Measurements from ENCODE around the gene FLOT2. TPM values are rescaled to one million over a fixed set of nuclear protein-coding genes. Genes with fewer than 3 reads are reported as not detected.

The FLOT2 gene
- total and polyA plus RNA-seq, 2 donors (not counting 1 experiment from before 2014, with no cell fraction given), result 48.9 to 81.1 TPM

GRCh38 chr17:28892024-28892423 lies 5.5 kb downstream of the FLOT2 start:
- peaks cover 3% of the 10 kb centered on the region for H3K36me3 ChIP-seq (ENCODE audit: control insufficient read depth, insufficient read depth, low read length)
- H3K79me2 ChIP-seq (ENCODE audit: control insufficient read depth, insufficient read depth, low read length), result peaks cover 9% of the 10 kb centered on the region
- H4K20me1 ChIP-seq (ENCODE audit: control insufficient read depth, extremely low read depth, insufficient read depth, low read length), result no peaks in the 10 kb centered on the region
- H3K9ac ChIP-seq (ENCODE audit: insufficient read depth, low read length), result no peak overlapping the region
- no peak overlapping the region for H2AFZ ChIP-seq (ENCODE audit: low read length)
- peaks cover 9% of the 10 kb centered on the region for H3K4me1 ChIP-seq (ENCODE audit: control insufficient read depth, extremely low read depth, insufficient read depth, low read length)
- H3K27ac ChIP-seq (ENCODE audit: insufficient read depth, low read length), result no peak overlapping the region
- no peak overlapping the region for H3K4me3 ChIP-seq (replicated peaks in 1 of 4; ENCODE audit: control extremely low read depth in 1 of 4, insufficient read depth in 1 of 4, low read depth in 3 of 4, low read length in 4 of 4)
- no peaks in the 10 kb centered on the region for H3K27me3 ChIP-seq (ENCODE audit: control insufficient read depth, insufficient read depth, low read length)
- TF ChIP-seq CTCF (conservative IDR thresholded peaks at IDR 0.05 in 1 of 2, IDR thresholded peaks at IDR 0.05 in 1 of 2; ENCODE audit: low read depth in 1 of 2, low read length in 2 of 2) (no peak), EZH2 (IDR thresholded peaks at IDR 0.05; ENCODE audit: low read length, missing control alignments) (no peak)
- DNase-seq (ENCODE audit: low read depth in 2 of 2), result no peak
- H3K4me2 ChIP-seq (ENCODE audit: extremely low read depth, insufficient read depth, low read length), result no peak overlapping the region
- no peaks in the 10 kb centered on the region for H3K9me3 ChIP-seq (ENCODE audit: control insufficient read depth, insufficient read depth, low read depth, low read length)

- no peak overlapping the region for H2AFZ ChIP-seq (ENCODE audit: low read length)
- no peaks in the 10 kb centered on the region for H3K9me3 ChIP-seq (ENCODE audit: control insufficient read depth, insufficient read depth, low read depth, low read length)
- H3K9ac ChIP-seq (ENCODE audit: insufficient read depth, low read length), result no peak overlapping the region
- H3K79me2 ChIP-seq (ENCODE audit: control insufficient read depth, insufficient read depth, low read length), result peaks cover 9% of the 10 kb centered on the region
- no peaks in the 10 kb centered on the region for H4K20me1 ChIP-seq (ENCODE audit: control insufficient read depth, extremely low read depth, insufficient read depth, low read length)
- TF ChIP-seq EZH2 (IDR thresholded peaks at IDR 0.05; ENCODE audit: low read length, missing control alignments), result no peak
- no peak for TF ChIP-seq CTCF (conservative IDR thresholded peaks at IDR 0.05 in 1 of 2, IDR thresholded peaks at IDR 0.05 in 1 of 2; ENCODE audit: low read depth in 1 of 2, low read length in 2 of 2)
- peaks cover 6% of the 10 kb centered on the region for H3K4me1 ChIP-seq (ENCODE audit: control insufficient read depth, extremely low read depth, insufficient read depth, low read length)
- no peak for DNase-seq (ENCODE audit: low read depth in 2 of 2)
- peaks cover 3% of the 10 kb centered on the region for H3K36me3 ChIP-seq (ENCODE audit: control insufficient read depth, insufficient read depth, low read length)
- H3K4me3 ChIP-seq (replicated peaks in 1 of 4; ENCODE audit: control extremely low read depth in 1 of 4, insufficient read depth in 1 of 4, low read depth in 3 of 4, low read length in 4 of 4), result no peak overlapping the region
- H3K27ac ChIP-seq (ENCODE audit: insufficient read depth, low read length), result no peak overlapping the region
- H3K4me2 ChIP-seq (ENCODE audit: extremely low read depth, insufficient read depth, low read length), result no peak overlapping the region
- H3K27me3 ChIP-seq (ENCODE audit: control insufficient read depth, insufficient read depth, low read length), result no peaks in the 10 kb centered on the region
These were observed 6.3 kb downstream of the FLOT2 start for GRCh38 chr17:28891201-28891600.

- Histone ChIP-seq H3K79me2 (ENCODE audit: control insufficient read depth, insufficient read depth, low read length) (peaks cover 2% of the 10 kb centered on the region), H4K20me1 (ENCODE audit: control insufficient read depth, extremely low read depth, insufficient read depth, low read length) (no peaks in the 10 kb centered on the region), H3K4me1 (ENCODE audit: control insufficient read depth, extremely low read depth, insufficient read depth, low read length) (no peaks in the 10 kb centered on the region), H3K9ac (ENCODE audit: insufficient read depth, low read length) (no peak overlapping the region), H2AFZ (ENCODE audit: low read length) (no peak overlapping the region), H3K4me2 (ENCODE audit: extremely low read depth, insufficient read depth, low read length) (no peak overlapping the region), H3K4me3 (replicated peaks in 1 of 4; ENCODE audit: control extremely low read depth in 1 of 4, insufficient read depth in 1 of 4, low read depth in 3 of 4, low read length in 4 of 4) (no peak overlapping the region), H3K27me3 (ENCODE audit: control insufficient read depth, insufficient read depth, low read length) (no peaks in the 10 kb centered on the region), H3K9me3 (ENCODE audit: control insufficient read depth, insufficient read depth, low read depth, low read length) (no peaks in the 10 kb centered on the region), H3K36me3 (ENCODE audit: control insufficient read depth, insufficient read depth, low read length) (peaks cover 6% of the 10 kb centered on the region), H3K27ac (ENCODE audit: insufficient read depth, low read length) (no peak overlapping the region)
- DNase-seq (ENCODE audit: low read depth in 2 of 2), result no peak
- TF ChIP-seq EZH2 (IDR thresholded peaks at IDR 0.05; ENCODE audit: low read length, missing control alignments) (no peak), CTCF (conservative IDR thresholded peaks at IDR 0.05 in 1 of 2, IDR thresholded peaks at IDR 0.05 in 1 of 2; ENCODE audit: low read depth in 1 of 2, low read length in 2 of 2) (no peak)
These were observed 7.5 kb downstream of the FLOT2 start for GRCh38 chr17:28889996-28890395.

All from fibroblast of lung (primary cell).